Adipocyte (in vitro differentiated cells): ENCODE data around the gene NCAM1.

Experiments
- DNase-seq: peaks from one replicate; pipeline ENCODE4 v3.0.0-alpha.2; 2015; ENCODE audit warnings: low read depth
- H3K27me3 ChIP-seq: replicated peaks from 2 replicates; pipeline ENCODE4 v1.7.0; 2013; ENCODE audit warnings: mild to moderate bottlenecking, low read length, moderate library complexity; ENCODE audit not compliant: control insufficient read depth, insufficient read depth
- H3K36me3 ChIP-seq: 2 replicates; pipeline ENCODE4 v1.7.0; 2013; ENCODE audit warnings: low read length, mild to moderate bottlenecking, moderate library complexity; ENCODE audit not compliant: control insufficient read depth, insufficient read depth, severe bottlenecking
- H3K4me1 ChIP-seq: 2 replicates; pipeline ENCODE4 v1.7.0; 2013; ENCODE audit warnings: mild to moderate bottlenecking, low read length, moderate library complexity; ENCODE audit not compliant: control insufficient read depth, insufficient read depth
- H3K4me3 ChIP-seq: 2 replicates; pipeline ENCODE4 v1.7.0; 2013; ENCODE audit warnings: mild to moderate bottlenecking, low read length, moderate library complexity
- H3K9ac ChIP-seq: 2 replicates; pipeline ENCODE4 v1.7.0; 2013; ENCODE audit warnings: mild to moderate bottlenecking, low read length, moderate library complexity
- H3K9me3 ChIP-seq: 2 replicates; pipeline ENCODE4 v1.7.0; 2013; ENCODE audit warnings: mild to moderate bottlenecking, low read length, moderate library complexity; ENCODE audit not compliant: control insufficient read depth

The NCAM1 gene

DNA sequence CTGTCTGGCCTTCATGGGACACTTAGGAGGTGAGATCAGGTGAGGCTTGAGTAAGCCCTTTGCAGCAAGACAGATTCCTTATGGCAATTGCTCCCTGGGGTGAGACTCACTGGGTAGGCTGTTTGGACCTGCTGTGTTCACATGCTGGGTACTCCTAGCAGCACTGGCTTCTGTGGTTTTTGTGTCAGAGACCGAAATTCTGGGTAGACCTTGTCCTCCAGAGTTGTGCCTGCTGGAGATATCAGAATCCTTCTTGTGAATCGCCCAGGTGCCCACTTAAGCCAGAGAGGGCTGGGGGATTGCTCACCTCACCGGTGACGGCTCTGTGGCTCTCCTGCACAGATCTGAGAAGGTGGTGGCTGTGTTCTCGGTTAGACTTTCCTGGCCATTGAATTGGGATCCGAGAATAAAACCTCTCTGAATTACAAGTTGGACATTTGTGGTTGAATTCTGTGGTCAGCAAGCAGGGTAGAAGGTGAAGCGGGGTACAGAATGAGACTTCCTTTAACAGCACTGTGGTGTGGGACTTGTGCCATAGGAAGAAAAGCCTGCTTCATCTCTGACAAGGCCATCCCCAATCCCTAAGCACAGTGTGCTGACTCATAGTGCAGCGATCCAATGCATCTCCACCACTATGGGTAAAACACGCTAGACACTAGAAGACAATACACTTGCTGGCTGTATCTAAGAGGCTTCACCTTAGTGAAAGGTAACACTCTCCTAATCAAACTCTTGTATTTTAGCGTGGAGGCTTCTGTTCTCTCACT is 300.7 kb downstream of the NCAM1 start:
- H3K36me3 ChIP-seq, result no peaks in the 10 kb centered on the region
- peak; percentile 29 for DNase-seq

DNA sequence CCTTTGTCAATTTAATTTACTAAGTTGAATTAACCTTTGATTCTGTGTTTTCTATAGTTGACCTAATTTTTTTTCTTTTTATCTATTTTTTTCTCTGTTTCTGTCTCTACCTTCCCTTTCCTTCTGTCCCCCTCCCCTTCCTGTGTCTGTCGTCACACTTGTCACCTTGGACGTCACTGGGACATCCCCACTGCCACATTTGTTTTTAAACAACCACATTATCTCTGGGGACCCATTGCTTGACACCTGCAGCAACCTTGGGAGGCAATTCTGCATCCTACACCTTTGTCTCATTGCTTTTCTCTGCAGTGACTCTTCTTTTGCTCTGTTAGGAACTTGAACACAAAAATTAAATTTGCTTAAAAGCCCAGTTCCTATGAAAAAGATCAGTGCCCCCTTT is 301.4 kb downstream of the NCAM1 start:
- Histone ChIP-seq H3K4me3 (no peak overlapping the region), H3K36me3 (no peaks in the 10 kb centered on the region), H3K9me3 (no peaks in the 10 kb centered on the region), H3K27me3 (peaks cover 13% of the 10 kb centered on the region), H3K4me1 (no peaks in the 10 kb centered on the region), H3K9ac (no peak overlapping the region)
- no peak for DNase-seq

More for the DNA sequence above, 300.7 kb downstream of the NCAM1 start:
- H3K9me3 ChIP-seq, result no peaks in the 10 kb centered on the region
- no peak overlapping the region for H3K9ac ChIP-seq
- peaks cover 13% of the 10 kb centered on the region for H3K27me3 ChIP-seq
- no peaks in the 10 kb centered on the region for H3K4me1 ChIP-seq
- H3K4me3 ChIP-seq, result no peak overlapping the region

DNA sequence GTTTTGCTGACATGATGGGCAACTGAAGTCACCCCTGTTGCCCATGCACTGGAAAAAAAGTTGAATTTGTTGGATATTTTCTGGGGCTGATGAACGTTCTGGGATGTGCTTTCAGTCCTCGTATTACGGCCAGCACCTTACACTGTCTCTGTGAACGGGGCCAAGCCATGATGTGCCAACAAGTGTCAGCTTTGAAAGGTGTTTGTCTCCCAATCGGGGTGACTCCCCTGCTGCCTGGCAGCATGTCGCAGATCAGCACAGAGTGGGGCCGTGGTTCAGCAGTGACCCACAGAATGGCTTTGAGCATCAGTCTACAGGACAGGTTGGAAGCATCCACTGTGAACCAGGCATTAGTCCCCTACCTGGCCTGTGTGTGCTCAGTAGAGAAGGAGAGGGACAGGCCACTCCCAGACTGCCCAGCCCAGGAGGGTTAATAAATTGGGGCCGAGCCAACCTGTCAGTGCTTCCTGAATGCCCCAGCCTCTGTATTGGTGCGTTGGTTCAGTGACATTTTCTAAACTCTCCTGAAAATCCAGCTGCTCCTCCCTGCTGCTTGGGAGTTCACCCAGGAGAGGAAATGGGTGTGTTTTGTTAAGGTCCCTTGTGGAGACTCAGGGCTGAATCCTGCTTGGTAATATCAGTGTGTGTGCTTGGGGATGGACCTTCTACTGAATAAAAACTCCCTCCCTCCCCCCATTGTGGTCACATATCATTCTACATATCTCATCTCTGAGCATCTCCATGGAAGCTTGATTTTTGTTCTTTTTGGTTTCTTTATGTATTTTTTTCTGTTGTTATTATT is 302.4 kb downstream of the NCAM1 start:
- peaks cover 19% of the 10 kb centered on the region for H3K27me3 ChIP-seq
- no peak for DNase-seq
- H3K9ac ChIP-seq, result no peak overlapping the region
- no peaks in the 10 kb centered on the region for H3K9me3 ChIP-seq
- H3K36me3 ChIP-seq, result no peaks in the 10 kb centered on the region
- H3K4me3 ChIP-seq, result no peak overlapping the region
- H3K4me1 ChIP-seq, result no peaks in the 10 kb centered on the region

DNA sequence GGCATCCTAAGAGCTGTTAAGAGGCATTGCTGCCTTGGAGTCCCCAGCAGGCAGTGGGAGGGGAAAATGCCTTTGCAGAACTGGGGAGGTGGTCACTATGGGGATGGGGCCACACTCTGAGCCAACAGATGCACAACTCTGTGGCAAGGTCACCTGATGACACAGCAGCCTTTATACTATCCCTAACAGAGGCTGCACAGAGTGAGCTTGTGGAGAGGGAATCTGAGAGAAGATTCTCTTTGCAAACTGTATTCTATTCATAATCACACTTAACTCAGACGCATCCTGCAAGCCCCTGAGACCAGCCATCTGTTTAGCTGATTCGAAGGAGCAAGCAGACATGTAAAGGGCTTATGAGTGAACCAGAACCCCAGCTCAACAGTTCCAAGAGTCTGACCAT is 304.1 kb downstream of the NCAM1 start:
- no peaks in the 10 kb centered on the region for H3K9me3 ChIP-seq
- no peak overlapping the region for H3K9ac ChIP-seq
- no peaks in the 10 kb centered on the region for H3K4me1 ChIP-seq
- H3K36me3 ChIP-seq, result no peaks in the 10 kb centered on the region
- no peak for DNase-seq
- H3K27me3 ChIP-seq, result peaks cover 22% of the 10 kb centered on the region
- H3K4me3 ChIP-seq, result no peak overlapping the region

DNA sequence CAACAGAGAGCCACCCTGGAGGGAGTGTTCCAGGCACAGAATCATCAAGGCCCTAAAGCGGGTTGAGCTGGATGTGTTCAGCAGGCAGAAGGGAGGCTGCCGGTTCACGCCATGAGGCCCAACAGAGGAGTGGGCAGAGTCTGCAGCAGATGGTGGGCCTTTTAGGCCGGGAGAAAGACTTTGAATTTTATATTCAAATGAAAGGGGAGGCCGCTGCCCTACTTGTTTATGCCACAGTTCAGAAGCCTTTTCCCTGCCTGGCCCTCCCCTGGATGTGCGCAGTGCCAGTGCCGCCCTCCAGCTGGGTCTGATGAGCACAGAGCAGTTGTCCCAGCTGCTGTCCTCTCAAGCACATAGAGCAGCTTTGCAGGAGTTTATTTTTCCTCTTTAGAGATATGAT is 306.3 kb downstream of the NCAM1 start:
- Histone ChIP-seq H3K4me3 (no peak overlapping the region), H3K9me3 (no peaks in the 10 kb centered on the region), H3K36me3 (no peaks in the 10 kb centered on the region), H3K9ac (no peak overlapping the region), H3K4me1 (no peaks in the 10 kb centered on the region), H3K27me3 (peaks cover 22% of the 10 kb centered on the region)
- DNase-seq, result no peak

DNA sequence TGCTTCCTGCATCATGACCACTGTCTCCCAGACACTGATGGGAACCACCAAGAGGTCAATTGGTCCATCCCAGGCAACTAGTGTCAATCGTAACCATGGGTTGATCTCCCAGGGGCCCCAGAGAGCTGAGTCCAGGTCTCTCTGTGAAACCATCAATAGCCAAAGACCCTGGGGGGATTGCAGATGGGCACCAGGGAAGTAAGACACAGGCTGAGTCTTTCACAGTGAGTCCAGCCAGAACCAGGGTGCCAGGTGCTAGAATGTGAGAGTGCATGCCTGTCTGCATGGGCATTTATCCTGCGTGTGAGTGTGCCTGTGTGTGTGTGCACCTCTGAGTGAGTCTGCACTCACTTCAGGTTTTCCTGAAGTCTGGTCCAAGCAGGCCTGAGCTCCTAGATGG is 307.9 kb downstream of the NCAM1 start:
- Histone ChIP-seq H3K36me3 (no peaks in the 10 kb centered on the region), H3K9ac (no peak overlapping the region), H3K4me1 (no peaks in the 10 kb centered on the region), H3K4me3 (no peak overlapping the region), H3K27me3 (peaks cover 22% of the 10 kb centered on the region), H3K9me3 (no peaks in the 10 kb centered on the region)
- no peak for DNase-seq

DNA sequence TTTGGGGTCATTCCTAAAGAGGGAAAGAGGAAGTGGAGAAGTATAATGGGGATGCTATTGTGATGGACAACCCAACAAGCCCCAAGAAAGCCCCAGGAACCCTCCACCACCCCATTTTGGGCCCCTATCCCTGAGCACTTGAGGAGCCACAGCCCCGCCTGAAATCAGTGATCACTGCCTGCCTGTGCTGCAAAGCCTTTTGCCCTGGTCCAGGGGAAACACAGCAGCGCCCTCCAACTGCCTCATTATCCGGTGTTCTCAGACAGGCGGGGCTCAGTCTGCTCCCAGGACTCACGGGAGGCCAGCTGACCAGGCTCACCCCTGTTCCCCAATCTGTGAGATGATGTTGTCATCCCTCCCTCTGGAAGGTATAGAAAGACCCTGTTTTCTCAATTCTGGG is 308.4 kb downstream of the NCAM1 start:
- H3K4me1 ChIP-seq, result no peaks in the 10 kb centered on the region
- no peaks in the 10 kb centered on the region for H3K36me3 ChIP-seq
- H3K9ac ChIP-seq, result no peak overlapping the region
- no peaks in the 10 kb centered on the region for H3K9me3 ChIP-seq
- no peak for DNase-seq
- no peak overlapping the region for H3K4me3 ChIP-seq
- peaks cover 25% of the 10 kb centered on the region for H3K27me3 ChIP-seq

DNA sequence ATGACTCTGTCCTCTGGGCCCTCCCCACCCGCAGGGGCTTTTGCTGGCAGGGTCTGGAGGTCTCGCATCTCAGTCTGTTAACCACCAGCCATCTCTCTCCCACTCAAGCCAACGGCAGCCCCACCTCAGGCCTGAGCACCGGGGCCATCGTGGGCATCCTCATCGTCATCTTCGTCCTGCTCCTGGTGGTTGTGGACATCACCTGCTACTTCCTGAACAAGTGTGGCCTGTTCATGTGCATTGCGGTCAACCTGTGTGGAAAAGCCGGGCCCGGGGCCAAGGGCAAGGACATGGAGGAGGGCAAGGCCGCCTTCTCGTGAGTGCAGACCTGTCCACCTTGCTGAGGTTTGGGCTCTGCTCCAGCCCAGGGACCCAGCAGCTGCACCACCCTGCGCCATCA is 308.9 kb downstream of the NCAM1 start:
- peaks cover 30% of the 10 kb centered on the region for H3K27me3 ChIP-seq
- no peak overlapping the region for H3K9ac ChIP-seq
- H3K36me3 ChIP-seq, result no peaks in the 10 kb centered on the region
- no peak overlapping the region for H3K4me3 ChIP-seq
- no peaks in the 10 kb centered on the region for H3K4me1 ChIP-seq
- no peak for DNase-seq
- no peaks in the 10 kb centered on the region for H3K9me3 ChIP-seq

DNA sequence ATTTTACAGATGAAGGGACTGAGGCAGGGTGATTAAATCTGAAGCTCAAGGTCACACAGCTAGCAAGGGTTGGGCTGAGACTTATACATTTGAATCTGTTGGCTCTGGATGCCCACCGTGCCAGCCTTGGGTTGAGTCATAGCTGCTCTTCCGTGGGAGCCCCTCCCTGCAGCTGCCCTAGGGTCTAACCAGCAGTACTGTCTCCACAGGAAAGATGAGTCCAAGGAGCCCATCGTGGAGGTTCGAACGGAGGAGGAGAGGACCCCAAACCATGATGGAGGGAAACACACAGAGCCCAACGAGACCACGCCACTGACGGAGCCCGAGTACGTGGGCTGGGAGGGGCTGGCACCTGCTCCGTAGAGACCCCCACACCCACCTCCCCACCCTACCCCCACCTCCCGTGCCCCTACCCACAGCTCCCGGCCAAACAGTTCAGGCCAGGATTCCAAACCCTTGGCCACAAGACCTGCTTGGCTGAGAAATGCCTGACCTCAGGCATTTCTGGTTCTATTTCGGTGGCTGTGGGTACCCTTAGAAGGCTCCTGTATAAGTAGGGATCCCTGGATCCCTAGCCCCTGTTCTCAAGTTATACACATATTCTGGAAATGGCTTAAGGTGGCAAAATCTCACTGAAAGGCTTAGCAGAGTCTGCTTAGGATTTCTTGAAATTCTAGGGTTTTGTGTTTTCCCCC is 310.5 kb downstream of the NCAM1 start:
- DNase-seq, result no peak
- H3K4me1 ChIP-seq, result no peaks in the 10 kb centered on the region
- H3K27me3 ChIP-seq, result peaks cover 24% of the 10 kb centered on the region
- no peaks in the 10 kb centered on the region for H3K9me3 ChIP-seq
- H3K4me3 ChIP-seq, result no peak overlapping the region
- no peaks in the 10 kb centered on the region for H3K36me3 ChIP-seq
- no peak overlapping the region for H3K9ac ChIP-seq

DNA sequence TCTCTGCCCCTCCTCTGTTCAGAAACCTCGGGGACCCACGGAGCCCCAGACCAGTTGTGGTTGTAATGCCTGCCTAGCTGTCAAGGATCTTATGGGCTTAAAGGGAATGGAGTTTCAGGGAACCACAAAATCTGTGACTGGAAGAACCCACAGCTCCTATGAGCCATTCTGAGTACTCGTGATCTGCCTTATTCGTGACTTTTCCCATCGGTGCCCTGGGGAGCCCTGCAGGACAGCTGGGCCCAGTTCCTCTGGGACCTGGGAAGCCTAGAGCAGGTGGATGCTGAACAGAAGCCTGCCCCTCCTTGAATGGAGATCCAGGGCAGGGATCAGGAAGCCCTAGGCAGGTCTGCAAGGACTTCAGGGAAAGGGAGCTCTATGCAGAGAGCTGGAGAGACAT is 311.1 kb downstream of the NCAM1 start:
- no peak overlapping the region for H3K4me3 ChIP-seq
- DNase-seq, result no peak
- H3K36me3 ChIP-seq, result no peaks in the 10 kb centered on the region
- H3K4me1 ChIP-seq, result no peaks in the 10 kb centered on the region
- no peak overlapping the region for H3K9ac ChIP-seq
- H3K27me3 ChIP-seq, result peaks cover 23% of the 10 kb centered on the region
- H3K9me3 ChIP-seq, result no peaks in the 10 kb centered on the region

DNA sequence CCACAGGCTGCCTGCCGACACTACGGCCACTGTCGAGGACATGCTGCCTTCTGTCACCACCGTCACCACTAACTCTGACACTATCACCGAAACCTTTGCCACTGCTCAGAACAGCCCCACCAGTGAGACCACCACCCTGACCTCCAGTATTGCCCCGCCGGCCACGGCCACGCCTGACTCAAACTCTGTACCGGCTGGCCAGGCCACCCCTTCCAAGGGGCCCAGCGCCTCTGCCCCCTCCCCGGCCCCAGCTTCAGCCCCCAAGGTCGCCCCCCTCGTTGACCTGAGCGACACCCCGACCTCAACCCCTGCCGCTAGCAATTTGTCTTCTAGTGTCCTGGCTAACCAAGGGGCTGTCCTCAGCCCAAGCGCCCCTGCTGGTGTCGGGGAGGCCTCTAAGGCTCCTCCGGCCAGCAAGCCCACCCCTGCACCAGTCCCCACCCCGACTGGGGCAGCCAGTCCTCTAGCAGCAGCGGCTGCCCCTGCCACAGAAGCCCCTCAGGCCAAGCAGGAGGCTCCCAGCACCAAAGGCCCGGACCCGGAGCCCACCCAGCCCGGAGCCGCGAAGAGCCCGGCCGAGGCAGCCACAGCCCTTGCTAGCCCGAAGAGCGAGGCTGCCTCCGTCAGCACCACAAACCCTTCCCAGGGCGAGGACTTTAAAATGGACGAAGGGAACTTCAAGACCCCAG is 311.9 kb downstream of the NCAM1 start:
- Histone ChIP-seq H3K4me1 (no peaks in the 10 kb centered on the region), H3K9ac (no peak overlapping the region), H3K27me3 (peaks cover 19% of the 10 kb centered on the region), H3K9me3 (no peaks in the 10 kb centered on the region), H3K4me3 (no peak overlapping the region), H3K36me3 (no peaks in the 10 kb centered on the region)
- DNase-seq, result no peak
